Measurements from ENCODE around the gene CBLB. TPM values are rescaled to one million over a fixed set of nuclear protein-coding genes. Genes with fewer than 3 reads are reported as not detected.

The CBLB gene
- total and polyA plus RNA-seq, 2 of the 4 experiments (the other 2 are of a cell fraction) = 10.1 to 20.1 TPM

DNA sequence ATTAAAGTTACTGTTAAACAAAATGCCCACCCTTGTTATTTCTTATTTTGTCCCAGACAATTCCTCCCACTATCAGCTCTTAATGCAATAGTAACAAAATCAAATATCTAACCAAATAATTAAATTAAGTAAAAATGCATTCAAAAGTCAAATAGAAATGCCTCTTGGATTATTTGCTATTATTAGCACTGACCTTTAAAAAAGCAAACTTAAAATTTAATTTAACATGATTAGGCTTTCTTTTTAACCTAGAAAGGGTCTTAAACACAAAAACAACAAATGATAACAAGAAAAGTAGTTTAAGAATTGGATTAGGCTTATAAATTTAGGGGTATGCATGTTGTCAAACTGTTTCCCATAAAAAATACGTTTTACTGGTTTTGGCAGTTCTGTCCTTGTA is 159.8 kb downstream of the CBLB start:
- Histone ChIP-seq H3K27me3 (ENCODE audit: control insufficient read depth, insufficient read depth, low read length) (no peaks in the 10 kb centered on the region), H2BK15ac (ENCODE audit: low read depth, low read length) (no peak overlapping the region), H3K56ac (ENCODE audit: extremely low read depth, insufficient read depth, low read length) (no peak overlapping the region), H3K4me1 (ENCODE audit: control insufficient read depth, insufficient read depth, low read length) (no peaks in the 10 kb centered on the region), H4K20me1 (ENCODE audit: insufficient read depth, low read length) (no peaks in the 10 kb centered on the region), H3K14ac (replicated peaks; ENCODE audit: low read depth, low read length) (no peak overlapping the region), H3K23ac (ENCODE audit: low read depth, low read length) (no peak overlapping the region), H3K79me1 (ENCODE audit: low read depth in 1 of 2, low read length in 2 of 2) (no peaks in the 10 kb centered on the region), H2BK20ac (ENCODE audit: low read depth, low read length) (no peak overlapping the region), H4K91ac (ENCODE audit: insufficient read depth, low read depth, low read length) (no peak overlapping the region), H2BK5ac (ENCODE audit: low read depth, low read length, poor library complexity, severe bottlenecking) (no peak overlapping the region), H4K8ac (ENCODE audit: low read depth in 2 of 2, low read length in 2 of 2) (no peak overlapping the region), H2AK9ac (replicated peaks; ENCODE audit: low read depth, low read length, poor library complexity) (no peak overlapping the region), H4K5ac (ENCODE audit: low read depth, low read length) (no peak overlapping the region), H3K4ac (ENCODE audit: low read depth, low read length) (no peak overlapping the region), H3K27ac (ENCODE audit: insufficient read depth, low read length) (no peak overlapping the region), H2BK120ac (ENCODE audit: low read depth, low read length) (no peak overlapping the region), H3K4me3 (ENCODE audit: insufficient read depth, low read depth, low read length) (no peak overlapping the region), H3K9ac (ENCODE audit: low read depth, low read length) (no peak overlapping the region), H3K9me3 (ENCODE audit: control insufficient read depth, insufficient read depth, low read length) (no peaks in the 10 kb centered on the region), H3K18ac (ENCODE audit: low read depth, low read length) (no peak overlapping the region), H2AK5ac (ENCODE audit: low read depth, low read length) (no peak overlapping the region), H3K9me1 (ENCODE audit: insufficient read depth, low read length) (no peaks in the 10 kb centered on the region), H3K36me3 (ENCODE audit: control insufficient read depth, insufficient read depth, low read length) (peaks cover under 1% of the 10 kb centered on the region), H2AFZ (replicated peaks; ENCODE audit: low read length, poor library complexity) (no peak overlapping the region), H3K4me2 (ENCODE audit: low read depth, low read length) (no peak overlapping the region)
- no TSS peak for BruUV-seq (replicated peaks)
- TF ChIP-seq CHD1 (IDR thresholded peaks at IDR 0.05; ENCODE audit: low read depth, low read length) = no peak
- in situ Hi-C loops (cut with MboI; ENCODE audit: low sequenced_read_pairs) (no loop called here), intact Hi-C loops (cut with micrococcal nuclease) (no loop called here), dilution Hi-C loops (cut with HindIII; ENCODE audit: low sequenced_read_pairs, unreplicated experiment) (no loop called here)
- DNase-seq (no peak), ATAC-seq (ENCODE audit: low read depth) (no peak)
- CTCF ChIA-PET = interaction anchor here (0.6 kb wide), 1 partner anchor 339 kb away, joined by 4 read pairs; no protein-coding TSS in a partner anchor
- WGBS, 2 experiments (ENCODE audit: extremely low coverage in 2 of 2, insufficient read length in 1 of 2) = no CpG with 5 or more reads among the region's 1 CpG
- POLR2A ChIA-PET (ENCODE audit: unreplicated experiment) = no interaction called here
